ENCODE data around the gene CREB3.

Gene CREB3

GRCh38 chr9:35748242-35748857 lies 15.9 kb downstream of the CREB3 start:
- DNase-seq (ENCODE audit: low read depth in 3 of 3, low spot score in 1 of 3): no peak

DNA sequence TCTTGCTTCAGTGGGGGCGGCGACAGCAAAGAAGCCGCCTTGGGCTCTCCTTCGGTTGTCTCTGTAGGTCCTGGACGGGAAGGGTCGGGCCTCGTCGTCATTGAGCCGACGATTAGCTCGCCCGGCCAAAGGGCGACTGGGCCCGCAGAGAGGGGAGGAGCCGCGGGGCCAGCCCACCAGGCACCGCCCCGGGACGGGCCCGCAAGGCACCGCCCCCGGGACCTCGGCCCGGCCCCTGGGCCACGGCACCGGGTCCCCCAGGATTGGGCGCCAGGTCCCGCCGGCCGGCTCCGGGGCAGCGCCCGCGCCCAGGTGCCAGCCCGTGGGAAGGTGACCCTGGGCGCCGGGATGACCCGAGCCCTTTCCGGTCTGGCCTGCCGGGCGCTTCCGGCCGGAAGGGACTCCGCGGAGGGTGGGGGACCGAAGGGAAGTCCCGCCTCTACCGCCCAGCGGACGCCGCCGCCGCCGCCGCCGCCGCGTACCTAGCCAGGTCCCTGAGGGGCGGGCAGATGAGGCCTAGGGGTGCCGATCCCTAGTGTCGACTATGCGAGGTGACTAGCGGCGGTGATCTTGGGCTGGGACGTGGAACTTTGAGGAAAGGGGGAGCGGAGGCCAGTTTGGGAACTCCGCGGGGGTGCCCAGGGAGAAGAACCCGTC lies 16.5 kb downstream of the CREB3 start, which contains the start of the genes GBA2 and RGP1:
Gene GBA2, minus strand, starts transcription at position 371 of the 657 bp plus-strand sequence. CDS start 524 bp downstream, outside the sequence.
Gene RGP1, plus strand, starts transcription at position 430 of the 657 bp plus-strand sequence. CDS start 469 bp downstream, outside the sequence.
- peak in 1 of 3 donors; percentile 60 for DNase-seq (ENCODE audit: low read depth in 3 of 3, low spot score in 1 of 3)

DNA sequence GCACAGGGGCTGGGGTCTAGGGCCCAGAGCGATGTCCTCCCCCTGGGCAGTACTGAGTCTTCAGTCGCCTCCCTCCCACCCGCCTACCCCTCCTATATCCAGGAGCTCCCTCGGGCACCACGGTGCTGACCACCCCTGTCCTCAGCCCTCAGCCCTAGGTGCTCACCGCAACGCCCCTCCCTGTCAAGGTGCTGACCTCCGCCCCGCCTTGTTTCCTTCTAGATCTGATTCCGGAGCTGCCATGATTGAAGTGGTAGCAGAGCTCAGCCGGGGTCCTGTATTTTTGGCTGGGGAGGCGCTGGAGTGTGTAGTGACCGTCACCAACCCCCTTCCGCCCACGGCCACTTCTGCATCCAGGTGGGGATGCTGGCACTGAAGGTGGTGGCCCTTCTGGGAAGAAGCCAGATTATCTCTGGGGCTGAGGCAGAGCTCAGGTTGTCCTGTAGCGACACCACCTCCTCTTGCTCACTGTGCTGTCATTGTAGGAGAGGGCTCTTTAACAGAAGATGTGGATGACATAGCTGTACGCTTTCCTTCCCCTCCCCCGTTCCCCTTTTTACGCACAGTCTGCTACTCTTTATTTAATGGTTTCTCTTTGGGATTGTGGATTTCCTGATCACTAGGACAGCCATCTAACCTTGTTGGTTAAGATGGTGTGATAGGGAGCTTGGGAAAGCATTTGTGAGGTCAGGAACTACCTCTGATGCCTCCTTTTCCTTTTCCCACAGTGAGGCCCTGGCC lies 17.2 kb downstream of the CREB3 start:
- no peak for DNase-seq (ENCODE audit: low read depth in 3 of 3, low spot score in 1 of 3)

GRCh38 chr9:35750256-35750531 lies 17.7 kb downstream of the CREB3 start:
- no peak for DNase-seq (ENCODE audit: low read depth in 3 of 3, low spot score in 1 of 3)

DNA sequence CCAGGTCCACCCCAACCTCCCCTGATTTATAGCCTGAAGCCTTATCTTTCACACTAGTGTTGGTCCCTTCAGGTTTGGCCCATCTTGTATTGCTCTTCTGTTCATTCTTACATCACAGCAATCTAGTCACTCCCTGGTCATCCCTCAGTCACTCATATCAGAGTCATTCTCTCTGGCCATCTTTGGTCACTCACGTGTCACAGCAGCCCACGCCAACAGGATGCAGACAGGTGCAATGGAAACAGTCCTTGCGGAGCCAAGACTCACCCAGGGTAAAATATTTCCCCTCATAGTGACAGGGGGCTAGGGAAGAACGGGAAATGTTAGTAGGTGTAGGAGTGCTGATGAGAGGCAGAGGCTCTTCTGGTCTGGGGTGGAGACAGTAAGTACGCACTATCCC lies 21.0 kb downstream of the CREB3 start:
- DNase-seq (ENCODE audit: low read depth in 3 of 3, low spot score in 1 of 3): no peak

- no peak for DNase-seq (ENCODE audit: low read depth in 3 of 3, low spot score in 1 of 3)
Measured at GRCh38 chr9:35754264-35754663, 21.8 kb downstream of the CREB3 start, which contains the start of gene MSMP. MSMP (minus strand) TSS chr9:35754276; CDS start chr9:35754129, 147 bp downstream.

DNA sequence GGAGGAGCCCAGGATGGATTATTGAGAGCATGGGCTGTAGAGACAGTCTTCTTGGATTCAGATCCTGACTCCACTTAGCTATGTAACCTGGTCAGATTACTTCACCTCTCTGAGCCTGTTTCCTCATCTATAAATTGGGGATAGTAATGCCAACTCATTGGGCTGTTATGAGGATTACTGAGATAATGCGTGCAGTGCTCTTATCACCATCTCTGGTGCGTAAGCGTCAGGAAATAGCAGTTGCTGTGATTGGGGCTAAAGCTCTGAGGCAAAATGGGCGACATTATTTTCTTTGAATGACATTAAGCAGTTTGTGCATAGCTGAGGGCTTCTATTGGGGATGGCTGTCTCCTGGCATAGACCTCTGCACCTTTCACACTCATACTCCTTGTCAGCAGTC lies 22.6 kb downstream of the CREB3 start:
- DNase-seq (ENCODE audit: low read depth in 3 of 3, low spot score in 1 of 3): no peak

DNA sequence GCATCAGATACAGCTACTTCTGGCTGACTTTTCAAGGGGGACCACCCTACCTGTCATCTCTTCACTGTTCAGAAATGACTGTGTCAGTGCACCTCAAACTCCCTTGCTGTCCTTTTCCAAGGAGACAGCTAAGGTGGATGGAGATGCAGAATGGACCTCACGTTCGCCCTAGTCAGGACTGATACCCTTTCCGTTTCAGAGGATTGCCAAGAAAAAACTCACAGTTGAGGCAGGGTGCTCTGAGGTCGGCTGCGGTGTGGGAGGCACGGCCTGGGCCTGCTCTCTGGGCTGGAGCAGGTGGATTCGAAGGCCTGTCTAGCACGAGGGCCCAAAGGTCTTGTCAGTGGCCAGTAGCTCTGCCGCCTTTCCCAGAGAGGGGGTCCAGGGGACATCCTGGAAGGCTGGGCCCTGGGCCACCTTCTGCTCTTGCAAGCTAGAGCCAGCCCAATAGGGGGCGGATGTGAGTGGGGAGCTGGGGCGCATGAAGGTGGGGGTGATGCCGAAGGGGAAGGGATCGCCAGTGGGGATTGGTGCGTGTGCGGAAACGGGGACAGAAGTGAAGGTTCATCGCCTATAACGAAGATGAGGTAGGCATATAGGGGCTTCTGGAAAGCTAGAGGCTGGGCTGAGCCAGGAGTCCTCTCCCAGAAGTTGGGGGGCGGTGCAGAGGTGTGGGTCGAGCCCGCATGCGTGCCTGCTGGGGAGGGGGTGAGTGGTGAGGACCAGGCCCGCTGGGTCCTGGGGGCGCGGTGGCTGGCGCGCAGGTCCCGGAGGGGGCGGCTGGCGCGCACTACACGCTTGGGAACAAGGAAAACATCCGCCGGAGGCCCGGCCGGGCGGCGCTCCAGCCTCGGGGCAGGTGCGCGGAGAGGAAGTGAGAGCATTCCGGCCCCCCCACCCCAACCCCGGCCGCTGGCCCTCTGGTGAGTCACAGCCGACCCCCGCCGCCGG lies 24.1 kb downstream of the CREB3 start:
- peak; percentile 46 to 65 (median 51) for DNase-seq (ENCODE audit: low read depth in 3 of 3, low spot score in 1 of 3)

- DNase-seq (ENCODE audit: low read depth in 3 of 3, low spot score in 1 of 3): no peak
Measured at GRCh38 chr9:35757226-35757891, 24.9 kb downstream of the CREB3 start.

DNA sequence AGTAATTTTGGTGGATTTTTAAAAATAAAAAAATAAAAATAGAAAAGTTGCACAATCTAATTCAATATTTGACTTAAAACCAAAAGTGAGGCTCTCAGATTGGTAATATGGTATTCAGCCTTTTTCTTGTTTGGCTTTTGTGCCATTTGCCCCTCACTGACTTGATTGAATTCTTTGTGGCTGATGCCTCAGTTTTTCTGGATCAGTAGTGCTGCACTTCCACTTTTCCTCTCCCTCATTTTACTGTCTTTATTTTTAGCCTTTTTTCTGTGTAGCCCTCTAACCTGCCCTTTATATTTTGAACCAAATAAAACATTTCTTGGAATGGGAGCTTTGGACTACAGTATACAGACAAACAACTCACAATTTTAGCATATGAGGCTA lies 25.4 kb downstream of the CREB3 start:
- no peak for DNase-seq (ENCODE audit: low read depth in 3 of 3, low spot score in 1 of 3)

DNA sequence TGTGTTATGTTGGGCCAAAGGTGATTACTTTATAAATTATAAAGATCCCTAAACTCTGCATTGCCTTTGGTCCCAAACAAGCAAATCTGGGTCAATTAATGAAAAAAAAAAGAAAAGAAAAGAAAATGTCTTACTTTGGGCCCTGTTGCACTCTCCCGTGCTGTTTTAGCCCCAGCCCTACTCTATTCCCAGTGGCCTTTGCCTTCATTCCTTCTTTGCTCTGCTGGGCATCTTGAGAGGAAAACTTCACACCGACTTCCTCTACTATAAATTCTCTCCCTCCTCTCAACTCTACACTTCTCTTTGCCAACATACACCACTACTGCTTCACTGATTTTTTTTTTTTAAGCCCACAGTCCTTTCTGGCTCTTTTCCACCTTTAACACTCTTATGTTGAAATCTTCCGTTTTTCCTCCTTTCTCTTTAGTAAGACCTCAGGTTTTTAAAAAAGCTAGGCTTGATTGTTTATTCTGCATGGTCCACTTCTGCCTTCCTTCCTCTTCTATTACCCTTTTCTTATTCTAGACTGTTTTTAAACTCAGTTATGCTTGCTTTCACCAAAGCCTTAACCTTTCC lies 26.1 kb downstream of the CREB3 start:
- no peak for DNase-seq (ENCODE audit: low read depth in 3 of 3, low spot score in 1 of 3)

GRCh38 chr9:35759795-35760194 lies 27.3 kb downstream of the CREB3 start:
- DNase-seq (ENCODE audit: low read depth in 3 of 3, low spot score in 1 of 3): no peak

DNA sequence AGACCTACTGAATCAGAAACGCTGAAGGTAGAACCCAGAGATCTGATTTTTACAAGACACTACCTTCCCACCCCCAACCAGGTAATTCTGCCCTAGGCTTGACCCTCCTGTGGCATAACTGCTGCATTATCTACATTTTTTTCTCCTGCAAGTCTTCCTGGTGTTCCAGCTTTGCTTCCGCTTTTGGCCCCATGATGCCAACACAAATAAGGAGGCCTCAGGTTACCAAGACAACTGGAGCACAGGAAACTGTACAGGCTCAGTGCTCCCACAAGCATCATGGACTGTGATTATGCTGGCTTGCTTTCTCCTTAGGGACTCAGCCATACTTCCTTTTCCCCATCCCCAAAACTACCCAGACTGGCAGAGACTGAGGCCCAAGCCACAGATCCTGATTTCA lies 28.2 kb downstream of the CREB3 start:
- no peak for DNase-seq (ENCODE audit: low read depth in 3 of 3, low spot score in 1 of 3)

DNA sequence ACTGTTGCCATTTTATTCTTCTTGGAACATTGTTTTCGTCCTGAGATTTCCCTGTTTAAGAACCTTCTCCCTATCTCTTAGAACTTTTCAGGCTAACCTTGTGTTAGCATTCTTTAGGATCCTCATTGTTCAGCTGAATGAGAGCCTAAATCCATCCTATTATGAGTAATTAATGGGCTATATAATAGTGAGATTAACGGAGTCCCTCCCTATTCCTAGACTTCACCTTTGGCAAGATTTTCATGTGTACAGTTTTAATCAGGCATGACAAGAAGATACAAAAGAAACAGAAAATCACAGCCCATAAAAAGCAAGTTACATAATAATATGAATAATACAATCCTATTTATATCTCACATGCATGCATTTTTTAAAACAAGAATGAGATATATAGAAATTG lies 30.7 kb downstream of the CREB3 start:
- no peak for DNase-seq (ENCODE audit: low read depth in 3 of 3, low spot score in 1 of 3)

- no peak for DNase-seq (ENCODE audit: low read depth in 3 of 3, low spot score in 1 of 3)
Measured at GRCh38 chr9:35763803-35764202, 31.3 kb downstream of the CREB3 start.

DNA sequence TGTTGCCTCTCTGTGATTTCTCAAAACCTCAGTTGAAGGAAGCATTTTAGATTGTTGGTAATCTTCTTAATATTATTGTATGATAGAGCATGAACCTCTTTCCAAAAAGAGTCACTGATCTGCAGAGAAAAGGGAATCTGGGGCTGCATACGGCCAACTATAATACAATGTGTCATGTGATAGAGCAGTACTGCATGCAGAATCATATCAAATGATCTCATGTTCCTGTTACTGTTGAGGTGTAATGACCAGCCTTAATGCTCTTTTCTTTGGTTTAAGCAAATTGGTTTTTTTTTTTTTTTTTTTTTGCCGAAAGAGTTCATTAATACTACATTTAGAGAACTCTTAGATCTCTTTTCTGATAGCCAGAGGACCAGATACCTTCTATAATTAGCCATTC lies 34.5 kb downstream of the CREB3 start:
- no peak for DNase-seq (ENCODE audit: low read depth in 3 of 3, low spot score in 1 of 3)

- DNase-seq (ENCODE audit: low read depth in 3 of 3, low spot score in 1 of 3): no peak
Measured at GRCh38 chr9:35767458-35767857, 35.0 kb downstream of the CREB3 start.

DNA sequence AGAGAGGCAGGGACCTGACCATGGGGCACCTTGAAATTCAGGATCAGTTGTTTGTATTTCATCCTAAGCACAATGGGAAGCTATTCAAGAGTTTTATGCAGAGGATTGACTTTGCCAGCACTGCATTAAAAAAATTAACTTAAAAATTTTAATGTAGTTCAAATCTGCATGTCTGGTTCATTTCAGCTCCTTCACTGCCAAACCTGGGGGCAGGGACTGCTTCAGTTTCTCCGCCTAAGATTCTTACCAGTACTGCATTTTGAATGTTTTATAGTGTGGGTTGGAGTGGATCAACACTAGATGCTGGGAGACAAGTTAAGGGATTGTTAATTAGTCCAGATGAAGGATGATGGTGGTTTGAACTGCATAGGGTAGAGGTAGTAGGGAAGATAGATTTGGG lies 37.3 kb downstream of the CREB3 start:
- DNase-seq (ENCODE audit: low read depth in 3 of 3, low spot score in 1 of 3): no peak

DNA sequence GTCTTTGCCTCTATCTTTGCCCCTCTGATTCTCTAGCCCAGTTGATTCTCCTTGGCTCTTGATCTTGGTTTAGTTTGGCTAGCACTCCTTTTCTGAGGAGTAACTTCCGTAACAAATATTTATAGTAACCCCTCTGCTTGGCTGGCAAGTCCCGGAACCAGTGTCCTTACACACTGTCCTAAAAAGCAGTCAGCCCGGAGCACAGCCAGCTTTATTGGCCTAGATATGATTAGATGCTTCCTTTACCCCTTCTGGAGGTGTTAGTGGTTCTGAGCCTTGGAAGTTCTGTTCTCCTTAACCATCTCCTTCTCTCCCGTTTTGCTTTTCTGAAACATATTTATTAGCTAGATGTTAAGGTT lies 38.6 kb downstream of the CREB3 start:
- DNase-seq (ENCODE audit: low read depth in 3 of 3, low spot score in 1 of 3): no peak

DNA sequence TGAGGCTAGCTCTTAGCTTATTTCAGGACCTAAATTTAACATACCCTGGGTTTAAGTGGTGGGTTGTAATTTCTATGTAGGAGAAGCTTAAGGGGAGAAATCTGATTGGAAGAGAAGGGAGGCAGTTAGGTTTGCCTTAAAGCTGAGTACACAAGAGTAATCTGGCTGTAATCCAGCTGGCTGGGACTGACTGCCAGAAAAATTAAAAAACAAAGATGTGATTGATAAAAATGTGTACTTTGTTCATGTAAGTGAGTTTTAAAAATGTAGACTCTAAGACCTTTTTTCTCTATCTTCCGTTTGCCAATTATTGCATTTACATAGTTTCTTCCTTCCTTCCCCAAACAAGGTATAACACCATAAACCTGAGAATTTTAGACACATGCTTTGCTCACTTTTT lies 39.1 kb downstream of the CREB3 start:
- DNase-seq (ENCODE audit: low read depth in 3 of 3, low spot score in 1 of 3): no peak

Measured in stimulated activated CD4-positive, alpha-beta T cell treated with anti-CD3 and anti-CD28 coated beads, TNF-alpha, amount 100 ng/mL, for 1 hour (primary cell).